BLaER1 (cell line): Measurements from ENCODE around the gene FBXW4.

Experiments used
- H3K27ac ChIP-seq: shearing (Covaris generic); formaldehyde crosslinking; 2 replicates; pipeline ENCODE4 v1.8.1; 2022
- H3K27me3 ChIP-seq: shearing (Covaris generic); formaldehyde crosslinking; 2 replicates; pipeline ENCODE4 v1.8.1; 2022
- H3K36me3 ChIP-seq: shearing (Covaris generic); formaldehyde crosslinking; 2 replicates; pipeline ENCODE4 v1.8.1; 2022
- H3K4me1 ChIP-seq: shearing (Covaris generic); formaldehyde crosslinking; 2 replicates; pipeline ENCODE4 v1.8.1; 2022
- H3K4me2 ChIP-seq: shearing (Covaris generic); formaldehyde crosslinking; 2 replicates; pipeline ENCODE4 v1.8.1; 2022
- H3K4me3 ChIP-seq: shearing (Covaris generic); formaldehyde crosslinking; 2 replicates; pipeline ENCODE4 v1.8.1; 2022
- H3K9ac ChIP-seq: shearing (Covaris generic); formaldehyde crosslinking; 2 replicates; pipeline ENCODE4 v1.8.1; 2022
- H3K9me3 ChIP-seq: shearing (Covaris generic); formaldehyde crosslinking; 2 replicates; pipeline ENCODE4 v1.8.1; 2022
- H4K20me1 ChIP-seq: shearing (Covaris generic); formaldehyde crosslinking; 2 replicates; pipeline ENCODE4 v1.8.1; 2022
- Cebpa-rat ChIP-seq: shearing (Covaris generic); IDR thresholded peaks from 2 replicates; pipeline ENCODE4 v1.8.1; 2022

The FBXW4 gene

GRCh38 chr10:101588879-101589278 lies 106.1 kb downstream of the FBXW4 start:
- H3K4me1 ChIP-seq: peaks cover 17% of the 10 kb centered on the region; the same call in 1 of the 2 replicates
- peak overlapping the region; percentile 78 for H3K4me2 ChIP-seq
- H3K4me3 ChIP-seq: peak overlapping the region; percentile 71
- H3K27ac ChIP-seq: no peak overlapping the region
- H3K27me3 ChIP-seq: peaks cover 30% of the 10 kb centered on the region
- no peak for TF ChIP-seq Cebpa-rat
- H3K9ac ChIP-seq: no peak overlapping the region
- H3K36me3 ChIP-seq: no peaks in the 10 kb centered on the region
- H4K20me1 ChIP-seq: no peaks in the 10 kb centered on the region
- H3K9me3 ChIP-seq: peaks cover 9% of the 10 kb centered on the region; the same call in 1 of the 2 replicates

GRCh38 chr10:101587725-101588653 lies 107.0 kb downstream of the FBXW4 start, which contains the start of the genes DPCD and POLL:
TSS of gene DPCD (plus strand) at chr10:101588321. CDS start at chr10:101588337, 16 bp downstream.
TSS of gene POLL (minus strand) at chr10:101588257. CDS start at chr10:101587360, 897 bp downstream.
- H3K27me3 ChIP-seq: peaks cover 30% of the 10 kb centered on the region
- H3K36me3 ChIP-seq: peaks cover 6% of the 10 kb centered on the region; the same call in 1 of the 2 replicates
- H4K20me1 ChIP-seq: no peaks in the 10 kb centered on the region
- H3K27ac ChIP-seq: peak within 1 kb of the TSS; percentile 52; the same call in 1 of the 2 replicates
- H3K9ac ChIP-seq: peak within 1 kb of the TSS; percentile 66
- H3K9me3 ChIP-seq: peaks cover 9% of the 10 kb centered on the region; the same call in 1 of the 2 replicates
- no peak for TF ChIP-seq Cebpa-rat
- peak within 1 kb of the TSS; percentile 71 for H3K4me3 ChIP-seq
- H3K4me2 ChIP-seq: peak within 1 kb of the TSS; percentile 78
- H3K4me1 ChIP-seq: peaks cover 17% of the 10 kb centered on the region; the same call in 1 of the 2 replicates

DNA sequence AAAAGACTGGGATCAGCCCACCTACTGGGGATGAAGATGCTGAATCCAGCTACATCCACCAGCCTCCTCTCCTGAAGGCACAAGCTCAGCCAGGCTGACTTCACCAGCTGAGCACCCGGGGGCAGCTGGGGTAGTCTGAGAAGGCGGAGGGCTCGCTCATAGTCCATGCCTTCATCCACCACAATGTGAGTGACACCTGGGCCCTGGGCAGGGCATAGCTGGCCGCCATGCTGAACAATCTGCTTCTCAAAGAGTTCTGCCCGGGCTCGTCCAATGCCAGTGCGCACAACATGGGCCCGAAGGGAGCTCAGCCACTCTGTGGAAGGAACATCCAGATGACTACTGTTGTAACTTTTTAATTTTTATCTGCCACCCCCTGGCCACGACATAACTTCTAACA lies 109.1 kb downstream of the FBXW4 start:
- H3K4me2 ChIP-seq: no peak overlapping the region
- no peak overlapping the region for H3K4me3 ChIP-seq
- no peaks in the 10 kb centered on the region for H4K20me1 ChIP-seq
- peaks cover 17% of the 10 kb centered on the region; the same call in 1 of the 2 replicates for H3K4me1 ChIP-seq
- no peak overlapping the region for H3K27ac ChIP-seq
- H3K9ac ChIP-seq: no peak overlapping the region
- peaks cover 13% of the 10 kb centered on the region; the same call in 1 of the 2 replicates for H3K36me3 ChIP-seq
- peaks cover 30% of the 10 kb centered on the region for H3K27me3 ChIP-seq
- TF ChIP-seq Cebpa-rat: no peak
- H3K9me3 ChIP-seq: peaks cover 9% of the 10 kb centered on the region; the same call in 1 of the 2 replicates

DNA sequence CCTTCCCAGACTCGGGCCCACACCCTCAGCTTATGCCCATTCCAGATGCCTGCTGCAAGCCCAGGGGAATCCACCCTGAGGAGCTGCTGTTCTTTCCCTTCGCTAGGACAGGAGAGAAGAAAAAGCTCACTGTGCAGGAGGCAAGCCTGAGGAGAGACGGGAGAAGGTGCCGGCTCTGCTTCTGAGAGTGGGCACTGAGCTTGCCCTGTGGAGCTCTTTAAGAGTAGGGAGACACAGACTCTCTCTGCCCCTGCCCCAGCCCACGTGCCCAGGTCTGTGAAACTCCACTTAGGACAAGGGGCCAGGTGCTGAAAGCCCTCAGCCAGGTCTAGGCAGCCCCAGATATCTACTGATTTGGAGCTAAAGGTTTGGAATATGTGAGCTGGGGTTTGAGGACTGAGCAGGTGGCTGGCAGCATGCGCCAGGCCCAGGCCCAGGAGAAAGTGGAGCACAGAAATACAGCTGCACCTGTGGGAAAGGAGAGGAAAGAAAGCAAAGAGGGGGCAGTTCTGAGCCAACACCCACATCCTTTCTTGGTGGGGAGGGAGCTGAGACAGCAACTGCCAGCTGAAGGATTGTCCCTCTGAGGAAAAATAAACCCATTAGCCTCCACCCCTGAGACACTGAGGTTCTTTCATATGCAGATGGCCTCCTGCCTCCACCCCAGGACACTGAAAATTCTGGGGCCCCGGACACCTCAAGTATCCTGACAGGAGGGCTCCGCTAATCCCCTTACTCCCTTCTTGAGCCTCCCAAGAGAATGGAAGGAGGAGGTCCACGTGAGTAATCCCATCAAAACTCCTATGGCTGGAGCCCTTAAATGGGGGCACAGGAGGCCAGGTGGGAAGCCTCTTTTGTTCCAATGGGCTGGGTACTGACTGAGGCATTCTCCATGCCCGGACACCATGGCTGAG lies 114.2 kb downstream of the FBXW4 start:
- H3K27me3 ChIP-seq: no peaks in the 10 kb centered on the region
- H3K9me3 ChIP-seq: no peaks in the 10 kb centered on the region
- no peak overlapping the region for H3K9ac ChIP-seq
- no peak overlapping the region for H3K27ac ChIP-seq
- no peaks in the 10 kb centered on the region for H3K4me1 ChIP-seq
- H3K36me3 ChIP-seq: peaks cover 29% of the 10 kb centered on the region; the same call in 1 of the 2 replicates
- H3K4me2 ChIP-seq: no peak overlapping the region
- H3K4me3 ChIP-seq: no peak overlapping the region
- no peak for TF ChIP-seq Cebpa-rat
- no peaks in the 10 kb centered on the region for H4K20me1 ChIP-seq

DNA sequence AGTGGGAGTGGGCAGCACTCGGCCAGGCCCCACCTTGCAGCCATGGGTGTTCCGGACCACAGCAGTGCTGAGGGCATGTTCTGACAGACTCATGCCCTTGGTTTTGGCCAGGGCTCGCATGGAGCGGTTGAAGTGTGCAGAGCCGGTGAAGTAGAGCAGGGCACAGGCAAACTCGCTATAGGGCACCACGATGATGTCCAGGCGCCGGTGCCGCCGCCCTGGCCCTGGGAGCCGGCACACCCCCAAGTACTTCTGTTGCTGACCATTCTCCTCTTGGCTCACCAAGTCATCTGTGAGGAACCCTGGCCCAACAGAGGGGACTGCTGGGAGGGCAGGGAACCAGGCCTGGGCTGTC lies 115.5 kb downstream of the FBXW4 start:
- Histone ChIP-seq H3K4me3 (no peak overlapping the region), H3K9me3 (no peaks in the 10 kb centered on the region), H3K27ac (no peak overlapping the region), H4K20me1 (no peaks in the 10 kb centered on the region), H3K27me3 (no peaks in the 10 kb centered on the region), H3K9ac (no peak overlapping the region), H3K4me1 (no peaks in the 10 kb centered on the region), H3K36me3 (peaks cover 29% of the 10 kb centered on the region; the same call in 1 of the 2 replicates), H3K4me2 (no peak overlapping the region)
- no peak for TF ChIP-seq Cebpa-rat

GRCh38 chr10:101578803-101579515 lies 116.0 kb downstream of the FBXW4 start:
- H3K36me3 ChIP-seq: peaks cover 29% of the 10 kb centered on the region; the same call in 1 of the 2 replicates
- no peaks in the 10 kb centered on the region for H3K27me3 ChIP-seq
- H3K9me3 ChIP-seq: no peaks in the 10 kb centered on the region
- TF ChIP-seq Cebpa-rat: no peak
- no peak overlapping the region for H3K4me3 ChIP-seq
- no peak overlapping the region for H3K27ac ChIP-seq
- H4K20me1 ChIP-seq: no peaks in the 10 kb centered on the region
- H3K4me2 ChIP-seq: no peak overlapping the region
- no peaks in the 10 kb centered on the region for H3K4me1 ChIP-seq
- no peak overlapping the region for H3K9ac ChIP-seq

- no peaks in the 10 kb centered on the region for H3K27me3 ChIP-seq
- no peak for TF ChIP-seq Cebpa-rat
- peaks cover 24% of the 10 kb centered on the region; the same call in 1 of the 2 replicates for H3K36me3 ChIP-seq
- H3K9me3 ChIP-seq: no peaks in the 10 kb centered on the region; the same call in 1 of the 2 replicates
- H3K4me2 ChIP-seq: no peak overlapping the region
- no peaks in the 10 kb centered on the region for H3K4me1 ChIP-seq
- no peak overlapping the region for H3K4me3 ChIP-seq
- H3K9ac ChIP-seq: no peak overlapping the region
- H3K27ac ChIP-seq: no peak overlapping the region
- no peaks in the 10 kb centered on the region for H4K20me1 ChIP-seq
These were observed 116.8 kb downstream of the FBXW4 start for GRCh38 chr10:101578192-101578591.

- H3K9me3 ChIP-seq: peaks cover 5% of the 10 kb centered on the region; the same call in 1 of the 2 replicates
- no peaks in the 10 kb centered on the region for H3K27me3 ChIP-seq
- no peak for TF ChIP-seq Cebpa-rat
These were observed 117.7 kb downstream of the FBXW4 start for GRCh38 chr10:101577121-101577871.

More at GRCh38 chr10:101577121-101577871, 117.7 kb downstream of the FBXW4 start:
- H3K4me1 ChIP-seq: no peaks in the 10 kb centered on the region
- no peak overlapping the region for H3K27ac ChIP-seq
- peaks cover 16% of the 10 kb centered on the region; the same call in 1 of the 2 replicates for H3K36me3 ChIP-seq
- H3K4me2 ChIP-seq: no peak overlapping the region
- H3K9ac ChIP-seq: no peak overlapping the region
- H4K20me1 ChIP-seq: no peaks in the 10 kb centered on the region
- no peak overlapping the region for H3K4me3 ChIP-seq
